Stimulated activated CD4-positive, alpha-beta T cell treated with anti-CD3 and anti-CD28 coated beads, Interleukin-15, amount 100 ng/mL, for 48 hours (primary cell): ENCODE data around the gene PCDHGA1.
A peak's percentile ranks its signal among the peaks of the same experiment; 100 is the strongest.
"Not testable (repeated sequence)": the region's sequence is repeated elsewhere in the genome, so short reads cannot be mapped to it uniquely, and the experiment has no call there.

Source experiments
- DNase-seq, 2 donors: peaks; one replicate each; pipeline ENCODE4 v3.0.0-alpha.2; 2020; ENCODE audit warnings: low read depth in 2 of 2

Gene PCDHGA1

GRCh38 chr5:141330299-141331080, at the start of gene PCDHGA1:
Gene PCDHGA1, plus strand, starts transcription at chr5:141330514.
- DNase-seq, result no peak

DNA sequence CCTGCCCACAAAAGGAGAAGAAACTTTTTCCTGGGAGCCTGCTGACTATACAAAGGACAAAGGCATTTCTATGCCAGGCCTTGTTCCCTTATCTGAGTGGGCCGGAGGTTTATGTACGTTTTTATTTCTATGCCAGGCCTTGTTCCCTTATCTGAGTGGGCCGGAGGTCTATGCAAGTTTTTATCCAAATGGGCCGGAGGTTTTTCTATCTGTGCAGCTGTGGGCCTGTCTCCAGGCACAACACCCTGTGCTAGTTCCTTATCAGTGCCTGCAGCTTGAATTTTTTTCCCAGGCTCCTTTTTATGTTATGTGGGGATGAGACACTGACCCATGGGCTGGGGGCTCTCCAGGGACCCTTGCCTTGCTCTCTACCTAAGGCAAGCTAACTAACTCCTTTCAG, 31.9 kb upstream of the PCDHGA1 start:
- DNase-seq, result no peak

DNA sequence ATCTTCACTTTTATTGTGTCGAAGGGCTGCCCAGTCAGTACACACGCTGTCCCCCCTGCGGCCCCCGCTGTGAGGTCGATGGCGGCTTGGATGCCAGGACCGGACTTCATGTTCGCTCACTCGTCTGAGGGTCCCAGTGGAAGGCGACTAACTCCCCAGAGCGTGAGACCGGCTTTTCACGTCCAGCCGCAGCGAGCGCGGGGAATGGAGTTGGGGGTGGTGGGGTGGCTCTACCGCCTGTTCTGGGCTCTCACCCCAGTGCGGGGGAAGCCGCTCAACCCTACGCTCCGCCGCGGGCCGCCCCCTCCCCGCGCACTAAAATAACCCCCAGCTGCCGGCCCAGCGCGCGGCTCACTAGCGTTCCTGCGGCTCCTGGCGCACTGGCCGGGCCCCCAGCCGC, 26.6 kb upstream of the PCDHGA1 start, which contains the start of gene SLC25A2:
Gene SLC25A2 (minus strand): TSS at position 294 of the 400 bp plus-strand sequence. CDS start 184 bp downstream, at position 110.
- DNase-seq, result no peak

DNA sequence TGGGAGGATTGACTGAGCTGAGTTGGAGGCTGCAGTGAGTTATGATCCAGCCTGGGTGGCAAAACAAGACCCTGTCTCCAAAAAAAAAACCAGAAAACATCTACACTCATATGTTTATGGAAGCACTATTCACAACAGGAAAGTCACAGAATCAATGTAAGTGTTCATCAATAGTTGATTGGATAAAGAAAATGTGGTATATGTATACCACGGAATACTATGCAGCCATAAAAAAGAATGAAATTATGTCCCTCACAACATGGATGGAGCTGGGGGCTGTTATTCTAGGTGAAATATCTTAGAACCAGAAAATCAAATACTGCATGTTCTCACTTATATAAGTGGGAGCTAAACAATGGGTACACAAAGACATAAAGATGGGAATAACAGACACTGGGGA, 23.7 kb upstream of the PCDHGA1 start:
- DNase-seq, result no peak

GRCh38 chr5:141313711-141314110, 16.6 kb upstream of the PCDHGA1 start:
- no peak for DNase-seq

GRCh38 chr5:141316963-141317362, 13.4 kb upstream of the PCDHGA1 start:
- not testable (repeated sequence) for DNase-seq

DNA sequence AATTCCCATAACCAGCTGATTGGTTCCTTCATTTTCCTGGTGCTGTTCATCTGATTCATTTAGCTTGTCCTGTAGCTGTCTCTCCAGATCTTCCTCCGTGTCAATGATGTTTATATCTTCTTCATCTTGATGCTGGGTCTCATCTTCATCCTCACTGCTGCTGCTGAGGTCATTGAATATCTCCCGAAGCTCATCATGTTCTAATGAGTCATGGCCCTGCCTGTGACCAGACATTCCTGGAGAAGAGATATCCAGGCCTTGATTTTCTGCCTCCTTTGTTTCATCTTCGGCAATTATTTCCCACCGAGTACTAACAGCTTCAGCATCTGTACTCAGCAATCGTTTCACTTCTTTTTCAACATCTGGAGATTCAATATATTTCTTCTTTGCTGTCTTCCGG, 11.1 kb upstream of the PCDHGA1 start:
- no peak for DNase-seq

DNA sequence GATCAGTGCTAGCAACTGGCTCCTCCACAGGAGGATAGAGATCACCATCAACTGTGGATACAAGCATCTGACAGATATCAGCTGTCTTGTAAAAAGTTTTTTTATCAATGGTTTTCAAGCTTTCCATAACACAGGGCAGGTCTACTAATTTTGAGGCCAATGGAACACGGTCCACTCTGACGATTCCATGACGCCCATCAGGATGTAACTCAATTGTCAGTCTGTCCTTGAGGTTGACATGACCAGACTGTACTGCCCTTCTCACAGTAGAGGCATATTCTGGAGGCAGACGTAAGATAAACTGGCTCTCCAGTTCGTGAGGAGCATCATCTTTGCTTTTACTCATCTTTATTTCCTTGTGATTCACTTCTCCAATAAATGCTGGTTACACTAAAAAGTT, 10.6 kb upstream of the PCDHGA1 start:
- DNase-seq, result no peak

- peak; percentile 83 to 88 for DNase-seq
These were observed 9.8 kb upstream of the PCDHGA1 start, which contains the start of gene TAF7 for GRCh38 chr5:141320225-141321169. Gene TAF7, minus strand, starts transcription at chr5:141320784. Its CDS starts 740 bp downstream, at chr5:141320044.

GRCh38 chr5:141322261-141322660, 8.1 kb upstream of the PCDHGA1 start:
- DNase-seq, result no peak

- DNase-seq, result peak; percentile 40 to 54
These were observed 4.0 kb upstream of the PCDHGA1 start for GRCh38 chr5:141326088-141326854.

DNA sequence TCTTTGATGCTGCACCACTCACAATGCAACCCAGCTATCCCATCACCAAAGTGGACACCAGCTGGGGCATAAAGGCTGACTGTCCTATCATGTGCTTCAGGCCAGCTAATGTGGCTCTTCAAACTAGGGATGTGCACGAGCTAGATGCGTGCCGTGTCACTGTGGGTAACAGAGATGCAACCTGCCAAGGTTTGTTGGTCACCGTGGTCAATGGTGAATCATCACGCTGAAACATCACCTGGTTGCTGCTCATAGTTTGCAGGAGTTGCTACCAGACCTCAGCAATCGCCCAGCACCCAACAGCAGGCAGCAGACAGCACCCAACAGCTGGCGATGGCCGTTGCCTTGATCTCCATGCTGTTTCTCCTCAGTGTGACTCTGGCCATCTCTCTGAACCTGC, 2.1 kb upstream of the PCDHGA1 start:
- DNase-seq, result no peak

DNA sequence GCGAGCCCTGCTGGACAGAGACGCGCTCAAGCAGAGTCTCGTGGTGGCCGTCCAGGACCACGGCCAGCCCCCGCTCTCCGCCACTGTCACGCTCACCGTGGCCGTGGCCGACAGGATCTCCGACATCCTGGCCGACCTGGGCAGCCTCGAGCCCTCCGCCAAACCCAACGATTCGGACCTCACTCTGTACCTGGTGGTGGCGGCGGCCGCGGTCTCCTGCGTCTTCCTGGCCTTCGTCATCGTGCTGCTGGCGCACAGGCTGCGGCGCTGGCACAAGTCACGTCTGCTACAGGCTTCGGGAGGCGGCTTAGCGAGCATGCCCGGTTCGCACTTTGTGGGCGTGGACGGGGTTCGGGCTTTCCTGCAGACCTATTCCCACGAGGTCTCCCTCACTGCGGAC, 2.3 kb downstream of the PCDHGA1 start:
- DNase-seq, result not testable (repeated sequence)

GRCh38 chr5:141338538-141339306, 8.4 kb downstream of the PCDHGA1 start, which contains the start of gene PCDHGA2:
Gene PCDHGA2, plus strand, starts transcription at chr5:141338760.
- DNase-seq, result no peak

DNA sequence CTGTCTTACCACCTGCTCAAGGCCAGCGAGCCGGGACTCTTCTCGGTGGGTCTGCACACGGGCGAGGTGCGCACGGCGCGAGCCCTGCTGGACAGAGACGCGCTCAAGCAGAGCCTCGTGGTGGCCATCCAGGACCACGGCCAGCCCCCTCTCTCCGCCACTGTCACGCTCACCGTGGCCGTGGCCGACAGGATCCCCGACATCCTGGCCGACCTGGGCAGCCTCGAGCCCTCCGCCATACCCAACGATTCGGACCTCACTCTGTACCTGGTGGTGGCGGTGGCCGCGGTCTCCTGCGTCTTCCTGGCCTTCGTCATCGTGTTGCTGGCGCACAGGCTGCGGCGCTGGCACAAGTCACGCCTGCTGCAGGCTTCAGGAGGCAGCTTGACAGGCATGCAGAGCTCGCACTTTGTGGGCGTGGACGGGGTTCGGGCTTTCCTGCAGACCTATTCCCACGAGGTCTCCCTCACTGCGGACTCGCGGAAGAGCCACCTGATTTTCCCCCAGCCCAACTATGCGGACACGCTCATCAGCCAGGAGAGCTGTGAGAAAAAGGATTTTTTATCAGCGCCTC, 10.6 kb downstream of the PCDHGA1 start:
- DNase-seq, result not testable (repeated sequence)

DNA sequence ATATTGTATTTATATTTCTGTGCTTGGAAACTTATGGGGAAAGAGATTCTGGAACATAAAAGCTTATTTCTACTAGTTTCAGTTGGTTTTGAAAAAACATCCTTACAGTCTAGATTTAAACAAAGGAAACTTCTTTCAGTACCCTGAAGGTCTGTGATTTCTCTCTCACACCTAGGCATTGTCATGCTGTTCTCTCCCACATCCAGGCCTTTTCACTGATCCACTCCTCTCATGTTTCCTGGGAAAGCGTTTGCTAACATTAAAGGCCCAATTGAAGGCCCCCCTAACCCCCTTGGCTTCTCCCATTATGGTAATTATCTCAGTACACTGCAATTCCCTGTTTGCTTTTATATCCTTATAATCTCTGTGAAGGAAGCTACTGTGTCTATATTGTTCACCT, 12.5 kb downstream of the PCDHGA1 start:
- DNase-seq, result no peak

- DNase-seq, result no peak
These were observed 13.1 kb downstream of the PCDHGA1 start, which contains the start of gene PCDHGA3 for GRCh38 chr5:141343242-141343952. Gene PCDHGA3, plus strand, starts transcription at chr5:141343829. Its CDS starts 205 bp downstream, at chr5:141344034.

GRCh38 chr5:141343953-141344463, 13.7 kb downstream of the PCDHGA1 start:
- no peak for DNase-seq

DNA sequence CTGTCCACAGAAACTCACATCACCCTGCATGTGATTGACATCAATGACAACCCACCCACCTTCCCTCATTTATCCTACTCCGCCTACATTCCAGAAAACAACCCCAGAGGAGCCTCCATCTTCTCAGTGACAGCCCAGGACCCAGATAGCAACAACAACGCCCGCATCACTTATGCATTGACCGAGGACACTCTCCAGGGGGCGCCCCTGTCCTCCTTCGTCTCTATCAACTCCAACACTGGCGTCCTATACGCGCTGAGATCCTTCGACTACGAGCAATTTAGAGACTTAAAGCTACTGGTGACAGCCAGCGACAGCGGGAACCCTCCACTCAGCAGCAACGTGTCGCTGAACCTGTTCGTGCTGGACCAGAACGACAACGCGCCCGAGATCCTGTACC, 15.0 kb downstream of the PCDHGA1 start:
- DNase-seq, result no peak
